ENCODE measurements around the gene MC1R.
"Not testable (repeated sequence)": the region's sequence is repeated elsewhere in the genome, so short reads cannot be mapped to it uniquely, and the experiment has no call there.

MC1R gene

DNA sequence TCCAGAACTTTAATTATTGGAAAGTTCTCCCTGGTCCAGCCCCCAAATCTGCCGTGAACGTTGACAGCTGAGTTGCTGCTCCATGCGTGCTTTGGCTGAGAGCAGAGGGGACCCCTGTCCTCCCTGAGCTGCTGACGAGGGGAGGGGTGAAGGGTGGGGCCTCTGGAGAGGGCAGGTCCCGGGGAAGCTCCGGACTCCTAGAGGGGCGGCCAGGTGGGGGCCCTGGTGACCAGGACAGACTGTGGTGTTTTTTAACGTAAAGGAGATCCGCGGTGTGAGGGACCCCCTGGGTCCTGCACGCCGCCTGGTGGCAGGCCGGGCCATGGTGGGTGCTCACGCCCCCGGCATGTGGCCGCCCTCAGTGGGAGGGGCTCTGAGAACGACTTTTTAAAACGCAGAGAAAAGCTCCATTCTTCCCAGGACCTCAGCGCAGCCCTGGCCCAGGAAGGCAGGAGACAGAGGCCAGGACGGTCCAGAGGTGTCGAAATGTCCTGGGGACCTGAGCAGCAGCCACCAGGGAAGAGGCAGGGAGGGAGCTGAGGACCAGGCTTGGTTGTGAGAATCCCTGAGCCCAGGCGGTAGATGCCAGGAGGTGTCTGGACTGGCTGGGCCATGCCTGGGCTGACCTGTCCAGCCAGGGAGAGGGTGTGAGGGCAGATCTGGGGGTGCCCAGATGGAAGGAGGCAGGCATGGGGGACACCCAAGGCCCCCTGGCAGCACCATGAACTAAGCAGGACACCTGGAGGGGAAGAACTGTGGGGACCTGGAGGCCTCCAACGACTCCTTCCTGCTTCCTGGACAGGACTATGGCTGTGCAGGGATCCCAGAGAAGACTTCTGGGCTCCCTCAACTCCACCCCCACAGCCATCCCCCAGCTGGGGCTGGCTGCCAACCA is at the start of gene MC1R:
Gene MC1R, plus strand, starts transcription at position 410 of the 895 bp plus-strand sequence. Its CDS starts 397 bp downstream, at position 807.
- peak; percentile 20 for ATAC-seq
- DNase-seq, result peak; percentile 46

DNA sequence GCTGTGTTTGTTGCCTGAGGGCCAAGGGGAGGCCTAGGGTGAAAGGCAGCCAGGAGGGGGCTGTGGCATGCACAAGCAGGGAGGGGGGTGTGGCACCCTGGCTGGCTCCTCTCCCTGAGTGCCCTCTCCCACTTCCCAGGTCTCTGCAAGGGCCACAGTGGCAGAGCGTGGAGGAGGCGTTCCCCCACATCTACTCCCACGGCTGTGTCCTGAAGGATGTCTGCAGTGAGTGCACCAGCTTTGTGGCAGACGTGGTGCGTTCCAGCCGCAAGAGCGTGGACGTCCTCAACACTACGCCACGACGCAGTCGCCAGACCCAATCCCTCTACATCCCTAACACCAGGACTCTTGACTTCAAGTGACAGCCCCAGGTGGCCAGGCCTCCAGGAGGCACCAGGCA is 48.8 kb upstream of the MC1R start:
- DNase-seq (no peak), ATAC-seq (no peak)

DNA sequence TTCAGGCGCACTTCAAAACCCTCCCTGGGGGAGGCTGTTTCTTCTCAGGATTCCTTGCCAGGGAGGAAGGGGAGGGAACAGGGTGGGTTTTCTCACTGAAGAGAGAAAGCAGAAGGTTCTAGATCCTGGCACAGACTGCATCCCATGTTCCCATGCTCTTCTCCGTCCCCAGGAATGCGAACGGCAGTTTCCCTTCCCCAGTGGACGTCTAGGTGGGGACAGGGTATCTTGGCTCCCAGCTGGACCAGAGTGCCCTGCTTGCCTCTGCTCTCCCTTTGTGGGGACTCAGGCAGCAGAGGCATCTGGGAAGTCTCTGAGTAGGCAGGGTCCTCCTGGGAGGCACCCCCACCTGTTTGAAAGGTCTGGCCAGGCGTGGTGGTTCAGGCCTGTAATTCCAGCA is 48.2 kb upstream of the MC1R start:
- DNase-seq (no peak), ATAC-seq (no peak)

DNA sequence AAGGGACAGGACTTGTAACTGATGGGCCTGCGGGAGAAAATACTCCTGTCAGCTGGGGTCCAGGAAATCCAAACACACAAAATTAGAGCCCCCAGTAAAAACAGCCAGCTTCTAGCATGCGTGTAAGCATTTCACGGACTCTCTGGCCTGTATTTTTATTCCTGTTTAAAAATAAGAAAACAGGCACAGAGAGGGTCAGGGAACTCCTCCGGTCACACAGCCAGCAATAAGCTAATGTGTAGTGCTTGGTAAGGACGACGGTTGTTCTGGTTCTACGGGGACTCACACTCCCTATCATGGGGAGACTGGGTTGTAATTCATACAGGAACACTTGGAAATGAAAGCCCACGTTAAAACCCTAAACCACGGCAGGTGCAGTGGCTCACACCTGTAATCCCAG is 46.8 kb upstream of the MC1R start:
- DNase-seq, result no peak
- ATAC-seq, result no peak

DNA sequence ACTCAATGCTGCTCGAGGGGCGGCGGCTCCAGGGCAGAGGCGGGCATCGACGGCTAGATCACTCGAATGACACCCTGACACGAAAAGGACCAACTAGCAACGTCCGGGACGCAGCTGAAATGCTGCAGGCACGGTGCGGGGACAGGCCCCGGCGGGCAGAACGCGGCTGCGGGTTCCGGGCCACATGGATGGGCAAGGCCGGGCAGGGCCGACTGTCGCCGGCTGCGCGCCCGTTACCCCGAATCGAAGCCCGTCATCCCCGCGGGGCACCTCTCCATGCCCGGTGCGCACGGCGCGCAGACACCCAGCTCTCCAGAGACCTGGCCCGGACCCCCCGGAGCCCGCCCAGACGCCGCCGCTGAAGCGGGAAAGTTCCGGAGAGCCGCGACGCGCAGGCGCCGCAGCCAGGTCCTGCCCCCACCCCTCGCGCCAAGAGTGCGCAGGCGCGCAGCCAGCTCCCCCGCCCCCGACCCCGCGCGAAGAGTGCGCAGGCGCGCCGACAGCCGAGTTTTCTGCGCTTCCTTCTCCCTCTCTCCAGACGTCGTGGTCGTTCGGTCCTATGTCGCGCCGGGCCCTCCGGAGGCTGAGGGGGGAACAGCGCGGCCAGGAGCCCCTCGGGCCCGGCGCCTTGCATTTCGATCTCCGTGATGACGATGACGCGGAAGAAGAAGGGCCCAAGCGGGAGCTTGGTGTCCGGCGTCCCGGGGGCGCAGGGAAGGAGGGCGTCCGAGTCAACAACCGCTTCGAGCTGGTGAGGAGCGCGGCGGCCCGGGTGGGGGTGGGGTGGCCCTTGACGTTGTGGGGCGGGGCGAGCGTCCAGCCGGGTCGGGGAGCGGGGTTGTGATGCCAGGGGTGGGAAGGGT is 45.3 kb upstream of the MC1R start, which contains the start of gene TCF25:
Gene TCF25, plus strand, starts transcription at position 484 of the 863 bp plus-strand sequence. Its CDS starts 76 bp downstream, at position 560.
- peak; percentile 92 for DNase-seq
- ATAC-seq, result peak; percentile 45

DNA sequence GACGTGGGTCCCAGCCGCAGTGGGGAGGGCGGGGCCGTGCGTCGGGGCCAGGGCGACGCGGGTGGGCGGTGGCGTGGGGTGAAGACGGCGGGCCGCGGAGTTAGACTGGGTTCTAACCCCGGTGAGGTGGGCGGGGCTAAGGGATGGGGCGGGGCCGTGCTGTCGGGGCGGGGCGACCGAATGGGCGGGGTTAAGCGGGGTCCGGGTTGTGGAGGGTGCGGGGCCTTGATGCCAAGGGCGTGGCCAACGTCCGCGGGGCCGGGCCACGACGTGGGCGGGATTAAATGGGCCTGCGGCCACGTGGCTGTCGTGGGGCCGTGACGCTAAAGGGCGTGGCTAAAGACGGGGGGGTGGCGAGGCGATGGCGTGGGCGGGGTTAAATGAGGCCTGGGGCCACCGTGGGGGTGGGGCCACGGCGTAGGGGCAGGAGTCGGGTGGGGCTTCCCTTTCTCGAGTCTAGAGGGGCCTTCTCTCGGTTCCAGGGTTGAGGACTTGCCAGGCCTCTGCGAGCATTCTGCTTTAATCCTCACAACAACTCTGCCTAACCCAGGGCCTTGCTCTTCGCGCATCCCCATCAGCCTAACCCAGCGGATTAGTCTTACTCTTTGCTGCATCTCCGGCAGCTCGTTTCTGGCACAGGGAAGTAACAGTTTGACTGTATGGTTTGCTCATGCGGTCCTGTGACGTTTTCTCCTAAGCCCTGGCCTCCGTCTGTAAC is 44.5 kb upstream of the MC1R start:
- DNase-seq, result peak; percentile 98
- peak; percentile 81 for ATAC-seq

DNA sequence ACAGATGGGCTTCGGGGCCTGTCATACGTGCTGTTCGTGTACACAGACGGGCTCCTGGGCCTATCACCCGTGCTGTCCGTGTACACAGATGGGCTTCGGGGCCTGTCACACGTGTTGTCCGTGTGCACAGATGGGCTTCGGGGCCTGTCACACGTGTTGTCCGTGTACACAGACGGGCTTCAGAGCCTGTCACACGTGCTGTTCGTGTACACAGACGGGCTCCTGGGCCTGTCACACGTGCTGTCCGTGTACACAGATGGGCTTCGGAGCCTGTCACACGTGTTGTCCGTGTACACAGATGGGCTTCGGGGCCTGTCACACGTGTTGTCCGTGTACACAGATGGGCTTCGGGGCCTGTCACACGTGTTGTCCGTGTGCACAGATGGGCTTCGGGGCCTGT is 39.5 kb upstream of the MC1R start:
- DNase-seq, ATAC-seq: not testable (repeated sequence)

DNA sequence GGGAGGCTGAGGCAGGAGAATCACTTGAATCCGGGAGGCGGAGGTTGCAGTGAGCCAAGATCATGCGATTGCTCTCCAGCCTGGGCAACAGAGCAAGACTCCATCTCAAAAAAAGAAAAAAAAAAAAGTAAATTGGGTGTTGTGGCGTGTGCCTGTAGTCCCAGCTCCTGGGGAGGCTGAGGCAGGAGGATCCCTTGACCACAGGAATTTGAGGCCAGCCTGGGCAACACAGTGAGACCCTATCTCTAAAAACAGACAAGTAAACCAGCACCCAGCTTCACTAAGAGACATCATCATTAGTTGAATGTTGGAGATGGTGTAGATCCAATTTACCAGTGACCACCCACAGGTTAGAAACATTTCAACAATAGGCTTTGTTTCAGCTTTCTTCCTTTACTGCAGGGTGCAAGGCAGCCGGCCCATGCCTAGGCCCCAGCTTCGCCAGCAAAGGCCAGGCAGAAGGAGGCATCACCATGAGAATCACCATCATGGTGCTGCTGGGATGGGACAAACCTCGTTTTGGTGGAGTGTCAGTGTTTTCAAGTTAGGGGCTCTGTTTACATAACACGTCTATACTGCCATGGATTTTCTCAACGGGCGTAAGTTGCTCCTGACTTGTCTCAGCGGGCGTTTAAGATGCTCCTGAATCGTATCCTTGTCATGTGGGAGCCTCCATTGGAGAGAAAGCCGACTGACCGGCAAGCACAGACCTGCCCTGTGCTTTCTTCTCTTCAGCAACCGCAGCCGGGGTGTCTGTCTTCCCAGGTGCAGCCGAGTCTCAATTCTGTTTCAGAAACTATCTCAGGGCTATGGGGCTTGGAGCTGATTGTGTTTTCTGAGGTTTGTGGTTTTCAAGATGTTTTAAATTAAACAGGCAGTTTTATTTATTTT is 37.9 kb upstream of the MC1R start:
- DNase-seq (no peak), ATAC-seq (no peak)

DNA sequence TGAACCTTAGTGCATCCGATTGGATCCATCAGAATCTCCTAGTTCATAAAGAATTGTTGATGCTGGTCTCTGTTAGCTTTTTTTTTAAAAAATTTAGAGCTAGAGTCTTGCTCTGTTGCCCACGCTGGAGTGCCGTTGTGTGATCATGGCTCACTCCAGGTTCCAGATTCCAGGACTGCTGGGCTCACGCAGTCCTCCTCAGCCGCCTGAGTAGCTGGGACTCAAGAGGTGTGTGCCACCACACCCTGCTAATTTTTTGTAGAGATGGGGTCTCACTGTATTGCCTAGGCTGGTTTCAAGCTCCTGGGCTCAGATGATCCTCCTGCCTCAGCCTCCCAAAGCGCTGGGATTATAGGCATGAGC is 37.3 kb upstream of the MC1R start:
- ATAC-seq (no peak), DNase-seq (no peak)

DNA sequence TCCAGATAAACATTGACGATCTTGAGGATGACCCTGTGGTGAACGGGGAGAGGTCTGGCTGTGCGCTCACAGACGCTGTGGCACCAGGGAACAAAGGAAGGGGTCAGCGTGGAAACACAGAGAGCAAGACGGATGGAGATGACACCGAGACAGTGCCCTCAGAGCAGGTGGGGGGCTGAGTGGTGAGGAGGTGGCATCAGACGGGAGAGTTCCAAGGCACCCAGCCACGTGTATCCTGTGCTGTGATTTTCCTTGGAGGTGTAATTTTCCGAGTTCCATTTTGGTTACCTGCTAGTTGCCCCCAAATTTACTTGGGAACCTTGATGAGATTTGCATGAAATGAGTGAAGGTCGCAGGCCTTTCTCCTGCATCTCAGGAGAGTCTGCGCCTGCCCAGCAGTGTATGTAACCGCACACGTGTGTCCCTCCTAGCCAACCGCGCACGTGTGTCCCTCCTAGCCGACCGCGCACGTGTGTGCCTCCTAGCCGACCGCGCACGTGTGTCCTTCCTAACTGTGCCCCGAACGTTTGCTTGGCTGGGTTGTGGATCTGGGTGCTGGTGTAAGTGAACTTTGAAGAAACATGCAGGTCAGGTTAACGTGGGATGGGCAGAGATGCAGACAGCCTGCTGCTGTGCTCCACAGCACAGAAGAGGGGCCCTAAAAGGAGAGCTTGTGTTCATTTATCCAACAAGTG is 35.2 kb upstream of the MC1R start:
- ATAC-seq, result no peak
- no peak for DNase-seq

DNA sequence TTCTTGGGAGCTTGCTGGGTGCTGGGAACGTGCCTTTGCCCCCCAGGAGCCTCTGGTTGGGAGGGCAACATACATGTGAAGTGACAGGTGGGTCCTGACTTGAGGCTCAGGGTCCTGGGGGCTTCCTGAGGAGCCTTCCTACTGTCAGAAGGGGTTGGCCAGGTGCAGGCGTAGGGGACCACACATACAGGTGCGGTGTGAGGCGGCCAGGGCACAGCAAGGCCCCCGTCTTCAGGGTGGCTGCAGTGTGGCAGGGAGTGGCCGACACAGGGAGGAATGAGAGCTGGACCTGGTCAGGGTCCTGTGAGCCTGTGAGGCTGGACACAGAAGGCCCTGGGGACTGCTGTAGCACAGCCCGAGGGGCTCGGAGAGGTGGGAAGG is 34.6 kb upstream of the MC1R start:
- DNase-seq (no peak), ATAC-seq (no peak)

DNA sequence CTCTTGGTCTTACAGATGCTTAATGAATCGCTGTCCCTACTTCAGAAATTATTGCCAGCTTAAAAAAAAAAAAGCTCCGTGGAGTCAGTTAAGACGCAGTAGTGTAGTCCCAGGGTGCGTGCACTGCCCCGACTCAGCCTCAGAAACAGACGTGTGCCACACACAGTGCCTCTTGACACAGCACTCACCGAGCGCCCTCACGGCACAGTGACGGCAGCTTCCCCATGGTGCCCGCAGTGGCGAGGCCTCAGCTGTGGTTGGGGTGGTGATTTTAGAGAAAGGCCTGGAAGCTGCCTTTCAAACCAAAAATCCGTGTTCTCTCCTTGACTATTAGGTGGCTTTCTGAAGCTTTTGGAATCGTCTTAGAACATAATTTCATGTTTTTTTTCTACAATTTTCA is 31.4 kb upstream of the MC1R start:
- DNase-seq, result no peak
- ATAC-seq, result no peak

DNA sequence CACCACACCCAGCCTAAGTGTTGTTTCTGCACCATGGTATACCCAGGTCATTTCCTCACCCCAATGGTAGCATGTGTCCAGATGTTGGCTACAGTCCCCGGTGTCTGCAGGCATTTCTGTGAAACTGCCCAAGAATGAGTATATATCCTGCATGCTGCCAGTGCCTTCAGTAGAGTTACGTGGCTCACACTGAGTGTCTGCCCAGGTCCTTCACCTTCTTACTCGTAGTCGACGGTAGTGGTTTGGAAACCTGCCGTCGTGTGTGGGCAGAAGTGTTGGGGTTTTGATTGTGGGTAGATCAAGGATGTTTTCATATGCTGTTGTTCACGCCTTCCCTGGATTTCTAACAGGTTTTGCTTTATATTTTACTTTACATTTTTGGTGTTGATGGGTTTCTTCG is 28.5 kb upstream of the MC1R start:
- peak; percentile 45 for DNase-seq

DNA sequence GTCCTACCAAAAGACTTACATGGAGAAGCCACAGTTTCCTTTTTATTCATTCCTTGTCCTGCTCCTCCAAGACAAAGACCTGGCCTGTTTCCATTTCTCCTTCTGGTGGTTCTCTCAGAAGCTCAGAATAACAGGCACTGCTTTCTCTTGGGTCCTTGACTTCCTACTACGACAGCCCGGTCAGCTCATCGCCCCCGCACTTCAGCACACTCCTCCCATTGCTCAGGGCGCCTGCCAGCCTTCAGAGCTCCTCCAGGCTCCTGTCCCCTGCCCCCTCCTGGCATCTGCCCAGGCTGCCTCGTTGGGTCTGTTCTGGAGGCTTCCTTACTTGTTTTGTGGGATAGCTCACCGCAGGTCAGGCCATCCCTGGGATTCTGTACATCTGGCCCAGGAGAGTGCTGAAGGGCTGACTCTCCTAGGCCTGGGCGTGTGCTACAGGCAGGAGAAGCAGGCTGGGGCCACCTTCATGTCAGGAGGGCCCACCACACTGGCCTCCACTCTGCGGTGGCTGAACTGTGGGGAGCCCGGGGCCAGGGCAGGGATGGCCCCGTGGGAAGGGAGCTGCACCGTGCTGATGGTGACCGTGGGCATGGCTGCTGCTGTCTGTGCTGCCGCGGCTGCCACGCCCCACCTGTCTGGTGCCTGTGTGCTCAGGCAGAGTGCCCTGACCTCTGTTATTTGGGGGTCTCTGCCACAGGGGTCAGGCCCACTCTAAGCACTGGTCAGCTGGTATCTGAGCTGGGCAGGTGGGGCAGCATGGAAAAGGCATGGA is 27.6 kb upstream of the MC1R start:
- ATAC-seq (no peak), DNase-seq (no peak)

More for the DNA sequence above, 28.5 kb upstream of the MC1R start:
- ATAC-seq, result peak; percentile 81

DNA sequence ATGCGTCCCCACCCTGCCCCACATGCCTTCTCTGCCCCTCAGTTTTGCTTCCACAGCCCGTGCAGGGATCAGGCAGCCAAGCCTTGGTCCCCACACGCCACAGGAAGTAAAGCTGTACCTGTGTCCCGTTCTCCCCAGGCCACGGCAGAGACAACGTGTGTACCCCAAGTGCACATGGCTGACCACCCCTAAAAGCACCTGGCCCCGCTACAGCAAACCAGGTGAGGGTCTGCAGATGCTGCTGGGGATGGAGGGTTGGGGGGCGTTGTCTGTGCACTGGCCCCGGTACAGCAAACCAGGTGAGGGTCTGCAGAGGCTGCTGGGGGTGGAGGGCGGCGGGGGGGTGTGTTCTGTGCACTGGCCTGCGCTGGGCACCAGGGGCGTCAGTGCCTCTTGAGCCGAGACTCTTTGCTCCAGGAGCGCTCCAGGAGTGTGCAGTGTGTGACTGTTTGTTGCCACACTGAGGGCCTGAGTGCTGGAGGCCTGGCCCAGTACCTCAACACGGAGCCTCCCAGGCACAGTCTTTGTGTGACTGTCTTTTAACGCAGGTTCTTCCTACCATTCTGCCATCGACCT is 26.5 kb upstream of the MC1R start:
- DNase-seq, result no peak
- ATAC-seq, result no peak

DNA sequence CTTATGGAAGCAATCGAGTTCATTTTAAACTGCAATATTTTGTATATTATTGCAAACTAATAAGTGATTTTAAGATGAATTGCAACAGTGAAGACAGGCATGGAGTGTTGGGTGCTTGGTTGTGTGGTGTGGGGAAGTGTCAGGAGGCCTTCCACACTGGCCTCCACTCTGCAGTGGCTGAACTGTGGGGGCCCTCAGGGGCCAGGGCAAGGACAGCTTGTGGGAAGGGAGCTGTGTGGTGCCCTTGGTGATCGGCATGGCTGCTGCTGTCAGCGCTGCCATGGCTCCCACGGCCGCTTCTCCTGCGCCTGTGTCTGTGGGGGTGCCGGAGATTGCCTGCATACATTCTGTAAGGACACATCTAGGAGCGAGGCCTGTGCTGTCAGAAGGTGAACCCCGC is 26.0 kb upstream of the MC1R start:
- ATAC-seq, result no peak
- no peak for DNase-seq

DNA sequence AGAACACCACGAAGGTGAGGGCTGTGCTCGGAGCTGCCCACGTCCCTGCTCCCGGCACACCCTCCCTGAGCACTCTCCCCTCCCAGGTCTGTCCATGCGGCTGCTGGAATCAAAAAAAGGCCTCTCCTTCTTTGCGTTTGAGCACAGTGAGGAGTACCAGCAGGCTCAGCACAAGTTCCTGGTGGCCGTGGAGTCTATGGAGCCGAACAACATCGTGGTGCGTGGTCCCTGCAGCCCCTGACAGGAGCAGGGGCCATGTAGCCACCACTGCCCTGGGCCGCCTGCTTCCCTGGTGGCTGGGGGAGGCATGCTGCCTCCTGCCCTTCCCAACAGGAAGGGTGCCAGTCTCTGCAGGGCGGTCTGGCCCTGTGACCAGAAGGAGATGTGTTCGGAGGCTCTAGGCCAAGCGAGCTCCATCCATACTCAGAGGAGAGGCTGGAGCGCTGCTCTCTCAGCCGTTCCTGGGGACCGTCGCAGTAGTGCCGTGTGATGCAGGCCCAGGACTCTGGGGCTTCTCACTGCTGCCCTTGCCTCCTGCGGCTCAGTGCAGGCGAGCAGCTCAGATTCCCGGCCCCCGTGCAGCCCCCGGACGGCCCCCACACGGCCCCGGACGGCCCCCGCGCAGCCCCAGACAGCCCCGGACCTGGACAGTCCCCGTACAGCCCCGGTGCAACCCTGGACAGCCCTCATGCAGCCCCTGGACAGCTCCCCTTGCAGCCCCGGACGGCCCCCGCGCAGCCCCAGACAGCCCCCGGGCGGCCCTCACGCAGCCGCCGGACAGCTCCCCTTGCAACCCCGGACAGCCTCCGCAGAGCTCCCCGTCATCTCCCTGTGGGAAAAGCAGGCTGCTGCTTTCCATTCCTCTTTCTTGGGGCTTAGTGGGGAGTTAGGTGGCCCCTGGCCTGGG is 24.8 kb upstream of the MC1R start:
- no peak for DNase-seq
- ATAC-seq, result no peak

DNA sequence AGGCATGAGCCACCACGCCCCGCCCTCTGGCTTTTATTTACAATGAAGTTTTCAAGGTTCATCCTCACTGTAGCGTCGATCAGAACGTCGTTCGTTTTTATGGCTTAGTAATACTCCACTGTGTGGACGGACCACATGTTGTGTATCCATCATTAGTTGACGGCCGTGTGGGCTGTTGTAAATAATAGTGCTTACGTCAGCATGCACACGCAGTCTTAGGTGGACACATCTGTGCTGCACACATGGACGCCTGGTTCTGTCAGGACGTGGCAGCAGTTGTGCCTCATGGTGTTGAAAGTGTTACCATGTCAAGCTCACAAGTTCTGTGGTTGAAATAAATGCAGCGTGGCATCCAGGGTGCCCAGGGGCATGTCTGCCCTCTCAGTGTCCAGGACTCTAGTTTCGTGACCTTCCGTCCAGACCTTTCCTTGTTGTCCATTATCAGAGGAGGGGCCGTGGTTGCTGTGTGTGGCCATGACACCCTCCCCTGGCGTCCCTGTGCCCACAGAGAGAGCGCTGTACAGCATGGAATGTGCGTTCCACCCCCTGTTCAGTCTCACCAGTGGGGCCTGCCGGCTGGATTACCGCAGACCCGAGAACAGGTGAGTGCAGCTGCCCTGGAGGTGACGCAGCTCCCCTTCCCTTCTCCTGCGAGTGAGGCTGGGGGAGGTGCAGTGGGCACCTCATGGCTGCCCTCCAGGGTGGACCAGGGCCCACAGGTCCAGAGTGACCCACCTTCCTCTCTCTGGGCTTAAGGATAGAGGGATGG is 23.0 kb upstream of the MC1R start:
- ATAC-seq, result no peak

More for the DNA sequence above, 23.0 kb upstream of the MC1R start:
- no peak for DNase-seq
